Activated CD8-positive, alpha-beta T cell treated with anti-CD3 and anti-CD28 coated beads for 36 hours (primary cell): ENCODE data around the gene NTNG1. TPM values are rescaled to one million over a fixed set of nuclear protein-coding genes. Genes with fewer than 3 reads are reported as not detected.

ENCODE experiments used
- ATAC-seq: fragments of 200-7000 bp; cut with Tn5 transposase; one replicate; pipeline ENCODE4 v1.10.0; 2021; ENCODE audit warnings: mild to moderate bottlenecking, moderate library complexity
- CTCF ChIA-PET: fragments of 350-600 bp; sonication (Branson Sonifier 250); formaldehyde crosslinking; loops from one replicate; lab custom pipeline; 2021; ENCODE audit warnings: antibody characterized with exemption; lab: Charles Lee
- POLR2A ChIA-PET: fragments of 350-600 bp; sonication (Branson Sonifier 250); formaldehyde crosslinking; loops from one replicate; lab custom pipeline; 2021; ENCODE audit warnings: antibody characterized with exemption; lab: Charles Lee
- DNase-seq: peaks from one replicate; pipeline ENCODE4 v3.0.0-alpha.2; 2020
- H3K27ac Mint-ChIP-seq: one replicate; pipeline ENCODE4 v1.8.0; 2021; ENCODE audit warnings: mild to moderate bottlenecking, mixed read lengths
- H3K27me3 Mint-ChIP-seq: one replicate; pipeline ENCODE4 v1.8.0; 2021; ENCODE audit warnings: mixed read lengths
- H3K36me3 Mint-ChIP-seq: one replicate; pipeline ENCODE4 v1.8.0; 2021; ENCODE audit warnings: low read depth, mixed read lengths
- H3K4me1 Mint-ChIP-seq: one replicate; pipeline ENCODE4 v1.8.0; 2021; ENCODE audit warnings: low read depth, mixed read lengths
- H3K4me3 Mint-ChIP-seq: one replicate; pipeline ENCODE4 v1.8.0; 2021; ENCODE audit warnings: mild to moderate bottlenecking, moderate library complexity, mixed read lengths
- H3K9me3 Mint-ChIP-seq: one replicate; pipeline ENCODE4 v1.8.0; 2021; ENCODE audit warnings: mixed read lengths
- intact Hi-C: fragments of 100-400 bp; cut with micrococcal nuclease; formaldehyde crosslinking; loops from one replicate; pipeline ENCODE4 v1.10.0; 2022
- total RNA-seq, 2 experiments: library from RNA; stranded (reverse); gene quantifications; one replicate each; pipeline ENCODE4 v1.2.3, GENCODE V29; 2021
- TF ChIP-seq, protein P1 (sequence below): fragments of 200-600 bp; IDR thresholded peaks from one replicate; pipeline ENCODE4 v1.8.0; 2022; ENCODE audit warnings: antibody characterized with exemption, mild to moderate bottlenecking

The NTNG1 gene
- total RNA-seq, 2 experiments from 2014 or later, result 0.96 to 1.0 TPM

DNA sequence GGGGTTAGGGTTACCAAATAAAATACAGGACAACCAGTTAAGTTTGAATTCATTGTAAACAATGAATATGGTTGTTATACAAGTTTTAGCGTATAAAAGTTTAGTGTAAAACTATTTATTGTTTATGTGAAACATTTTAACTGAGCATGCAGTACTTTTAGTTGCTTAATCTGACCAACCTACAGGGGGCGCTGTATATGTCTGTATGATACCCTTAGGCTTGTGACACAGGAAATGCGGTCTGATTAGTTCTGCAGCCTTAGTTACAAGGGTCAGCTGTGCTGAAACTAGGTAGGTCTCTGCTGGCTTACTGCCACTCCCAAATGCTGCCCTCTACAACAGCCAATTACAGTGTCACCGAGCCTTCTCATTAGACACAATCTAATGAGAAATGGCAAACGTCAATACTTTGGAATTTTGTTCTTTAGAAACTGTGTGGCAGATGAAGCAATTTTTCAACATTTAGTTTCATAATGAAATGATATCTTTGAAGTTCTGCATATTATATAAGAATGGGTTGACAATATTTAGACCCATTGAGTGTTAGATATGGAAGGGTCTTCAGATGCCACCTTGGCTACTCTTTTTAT lies 56.2 kb downstream of the NTNG1 start:
- no peak for ATAC-seq
- CTCF ChIA-PET, result interaction anchor here (1.0 to 1.2 kb wide), 3 partner anchors 12 to 553 kb away, joined by 3 to 5 read pairs (median 3); no protein-coding TSS in a partner anchor
- no peaks in the 10 kb centered on the region for H3K27me3 Mint-ChIP-seq
- no peak overlapping the region for H3K4me3 Mint-ChIP-seq
- TF ChIP-seq, protein P1, sequence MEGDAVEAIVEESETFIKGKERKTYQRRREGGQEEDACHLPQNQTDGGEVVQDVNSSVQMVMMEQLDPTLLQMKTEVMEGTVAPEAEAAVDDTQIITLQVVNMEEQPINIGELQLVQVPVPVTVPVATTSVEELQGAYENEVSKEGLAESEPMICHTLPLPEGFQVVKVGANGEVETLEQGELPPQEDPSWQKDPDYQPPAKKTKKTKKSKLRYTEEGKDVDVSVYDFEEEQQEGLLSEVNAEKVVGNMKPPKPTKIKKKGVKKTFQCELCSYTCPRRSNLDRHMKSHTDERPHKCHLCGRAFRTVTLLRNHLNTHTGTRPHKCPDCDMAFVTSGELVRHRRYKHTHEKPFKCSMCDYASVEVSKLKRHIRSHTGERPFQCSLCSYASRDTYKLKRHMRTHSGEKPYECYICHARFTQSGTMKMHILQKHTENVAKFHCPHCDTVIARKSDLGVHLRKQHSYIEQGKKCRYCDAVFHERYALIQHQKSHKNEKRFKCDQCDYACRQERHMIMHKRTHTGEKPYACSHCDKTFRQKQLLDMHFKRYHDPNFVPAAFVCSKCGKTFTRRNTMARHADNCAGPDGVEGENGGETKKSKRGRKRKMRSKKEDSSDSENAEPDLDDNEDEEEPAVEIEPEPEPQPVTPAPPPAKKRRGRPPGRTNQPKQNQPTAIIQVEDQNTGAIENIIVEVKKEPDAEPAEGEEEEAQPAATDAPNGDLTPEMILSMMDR, result peak; percentile 53
- POLR2A ChIA-PET, result no interaction called here
- H3K4me1 Mint-ChIP-seq, result no peaks in the 10 kb centered on the region
- no peak overlapping the region for H3K27ac Mint-ChIP-seq
- H3K36me3 Mint-ChIP-seq, result no peaks in the 10 kb centered on the region
- intact Hi-C loops, result no loop called here
- peaks cover 6% of the 10 kb centered on the region for H3K9me3 Mint-ChIP-seq
- DNase-seq, result peak; percentile 47

DNA sequence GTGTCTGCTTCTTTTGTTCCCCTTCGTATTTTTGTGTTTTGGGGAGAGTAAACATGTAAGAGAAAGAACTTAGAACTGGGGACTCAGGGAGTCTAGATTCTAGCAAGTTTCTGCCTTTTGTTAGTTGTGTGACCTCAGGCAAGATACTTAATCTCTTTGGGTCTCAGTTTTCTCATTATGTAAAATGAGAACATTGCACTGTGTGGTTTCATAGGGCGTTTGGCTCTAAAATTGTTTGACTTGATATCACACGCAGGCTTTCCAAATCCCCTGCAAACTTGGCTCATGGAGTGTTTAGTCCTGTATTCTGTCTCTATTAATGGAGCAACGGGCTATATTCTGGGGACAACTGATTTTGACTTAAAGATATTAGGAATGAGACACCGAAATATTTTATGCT lies 57.7 kb downstream of the NTNG1 start:
- intact Hi-C loops, result no loop called here
- ChIA-PET CTCF (no interaction called here), POLR2A (no interaction called here)
- Mint-ChIP-seq H3K27me3 (no peaks in the 10 kb centered on the region), H3K27ac (no peak overlapping the region), H3K4me3 (no peak overlapping the region), H3K4me1 (no peaks in the 10 kb centered on the region), H3K36me3 (no peaks in the 10 kb centered on the region), H3K9me3 (peaks cover 8% of the 10 kb centered on the region)
- TF ChIP-seq, protein P1, result no peak
- DNase-seq, result no peak
- no peak for ATAC-seq

DNA sequence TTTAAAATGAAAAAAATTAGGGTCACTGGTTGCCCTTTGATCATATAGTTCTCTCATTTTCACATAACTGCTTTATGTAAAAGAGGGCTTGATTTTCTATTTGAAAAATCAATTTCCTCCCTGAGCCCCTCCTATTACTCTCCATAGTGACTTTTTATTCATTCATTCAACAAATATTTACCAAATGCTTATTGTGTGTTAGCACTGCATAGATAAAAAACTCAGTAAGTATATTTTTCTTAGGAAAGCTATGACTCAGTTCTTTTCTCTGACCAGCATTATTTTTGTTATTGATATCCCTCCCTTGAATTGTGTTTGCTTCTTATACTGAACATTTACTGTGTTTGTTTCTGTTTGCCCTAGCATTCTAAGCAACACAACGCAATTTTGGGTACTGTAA lies 59.8 kb downstream of the NTNG1 start:
- ATAC-seq (no peak), DNase-seq (no peak)
- TF ChIP-seq, protein P1, result no peak
- Mint-ChIP-seq H3K4me3 (no peak overlapping the region), H3K36me3 (no peaks in the 10 kb centered on the region), H3K4me1 (no peaks in the 10 kb centered on the region), H3K9me3 (peaks cover 8% of the 10 kb centered on the region), H3K27ac (no peak overlapping the region), H3K27me3 (peaks cover 1% of the 10 kb centered on the region)
- ChIA-PET CTCF (no interaction called here), POLR2A (no interaction called here)
- intact Hi-C loops, result no loop called here

DNA sequence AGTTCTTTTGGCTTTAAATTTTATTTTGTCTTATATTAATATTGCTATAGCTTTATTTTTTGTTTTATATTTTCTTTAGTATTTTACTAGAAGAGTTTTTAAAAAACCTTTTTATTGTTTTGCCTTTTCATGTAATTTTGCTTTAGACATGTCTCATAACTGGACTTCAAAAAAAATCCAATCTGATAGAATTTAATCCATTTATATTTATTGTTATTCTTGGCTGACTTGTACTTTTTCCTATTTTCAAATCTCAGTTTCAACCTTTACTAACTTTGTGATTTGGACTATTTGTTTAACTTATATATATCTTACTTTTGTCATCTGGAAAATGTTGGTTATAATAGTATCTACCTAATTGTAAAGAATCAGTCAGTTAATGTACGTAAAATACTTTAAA lies 61.2 kb downstream of the NTNG1 start:
- intact Hi-C loops, result no loop called here
- Mint-ChIP-seq H3K27ac (no peak overlapping the region), H3K36me3 (no peaks in the 10 kb centered on the region), H3K27me3 (peaks cover 2% of the 10 kb centered on the region), H3K9me3 (peaks cover 8% of the 10 kb centered on the region), H3K4me1 (no peaks in the 10 kb centered on the region), H3K4me3 (no peak overlapping the region)
- TF ChIP-seq, protein P1, result no peak
- no peak for DNase-seq
- ATAC-seq, result no peak
- ChIA-PET CTCF (no interaction called here), POLR2A (no interaction called here)

DNA sequence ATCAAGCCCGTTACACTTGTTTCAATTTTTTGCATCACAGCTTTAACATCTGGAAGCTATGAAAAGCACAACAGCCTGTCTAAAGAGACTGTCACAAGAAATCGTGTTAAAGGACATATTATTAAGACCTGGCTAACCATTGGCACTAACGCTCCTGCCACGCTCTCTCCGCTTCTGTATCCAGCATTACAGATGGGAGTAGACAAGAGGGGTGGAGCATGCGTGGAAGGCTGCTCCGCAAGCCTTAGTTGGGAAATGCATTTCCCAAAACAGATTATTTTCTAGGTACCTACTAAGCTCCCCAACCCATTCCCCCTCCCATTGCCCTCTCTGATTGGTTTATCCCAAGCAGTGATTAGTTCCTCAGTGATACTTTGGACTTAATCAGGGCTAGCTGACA lies 72.4 kb downstream of the NTNG1 start:
- CTCF ChIA-PET, result interaction anchor here (1.2 kb wide), 1 partner anchor 10 kb away, joined by 4 read pairs; no protein-coding TSS in a partner anchor
- peaks cover 2% of the 10 kb centered on the region for H3K9me3 Mint-ChIP-seq
- no peak overlapping the region for H3K4me3 Mint-ChIP-seq
- POLR2A ChIA-PET, result no interaction called here
- H3K27me3 Mint-ChIP-seq, result peaks cover 1% of the 10 kb centered on the region
- TF ChIP-seq, protein P1, result no peak
- DNase-seq, result no peak
- intact Hi-C loops, result no loop called here
- no peak for ATAC-seq
- no peak overlapping the region for H3K27ac Mint-ChIP-seq
- no peaks in the 10 kb centered on the region for H3K4me1 Mint-ChIP-seq
- H3K36me3 Mint-ChIP-seq, result no peaks in the 10 kb centered on the region
